NCI-H146 (cell line): ENCODE data around the gene ITIH4.
"Not testable (repeated sequence)": the region's sequence is repeated elsewhere in the genome, so short reads cannot be mapped to it uniquely, and the experiment has no call there.

Experiments
- DNase-seq: peaks from one replicate; lab custom pipeline; 2025; lab: John Stamatoyannopoulos, UW

Gene ITIH4

DNA sequence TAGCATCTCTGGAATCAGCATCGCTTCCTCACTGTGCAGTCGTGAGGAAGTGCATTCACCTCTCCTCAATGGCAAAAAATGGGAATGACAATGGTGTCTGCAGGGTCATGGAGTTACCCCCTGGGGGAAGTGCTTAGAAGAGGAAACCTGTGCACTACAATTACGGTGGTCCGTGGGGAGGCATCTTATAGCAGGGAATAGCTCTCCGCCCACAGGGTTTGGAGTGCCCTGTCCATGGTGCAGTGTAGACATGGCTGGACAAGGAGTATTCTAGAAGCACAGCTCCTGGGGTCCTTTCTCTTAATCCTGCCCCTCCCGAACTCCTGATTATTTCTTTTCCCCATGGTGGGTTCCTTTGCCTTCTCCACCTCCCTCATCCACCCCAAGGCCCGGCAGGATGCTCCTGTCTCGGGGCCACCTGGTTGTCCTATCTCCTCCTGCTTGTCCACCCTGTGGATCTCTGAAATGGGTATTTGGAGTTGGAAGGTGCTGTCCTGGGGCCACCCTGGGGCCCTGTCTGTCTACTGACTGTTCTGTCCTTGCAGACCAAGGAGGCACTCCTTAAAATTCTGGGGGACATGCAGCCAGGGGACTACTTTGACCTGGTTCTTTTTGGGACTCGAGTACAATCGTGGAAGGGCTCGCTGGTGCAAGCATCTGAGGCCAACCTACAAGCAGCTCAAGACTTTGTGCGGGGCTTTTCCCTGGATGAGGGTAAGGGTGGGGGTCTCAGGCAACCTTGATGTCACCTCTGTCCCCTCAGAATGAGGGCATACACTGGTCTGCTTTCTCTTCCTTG, 47.9 kb downstream of the ITIH4 start:
- no peak for DNase-seq

- DNase-seq, result no peak
These were observed 48.7 kb downstream of the ITIH4 start for GRCh38 chr3:52781741-52782140.

DNA sequence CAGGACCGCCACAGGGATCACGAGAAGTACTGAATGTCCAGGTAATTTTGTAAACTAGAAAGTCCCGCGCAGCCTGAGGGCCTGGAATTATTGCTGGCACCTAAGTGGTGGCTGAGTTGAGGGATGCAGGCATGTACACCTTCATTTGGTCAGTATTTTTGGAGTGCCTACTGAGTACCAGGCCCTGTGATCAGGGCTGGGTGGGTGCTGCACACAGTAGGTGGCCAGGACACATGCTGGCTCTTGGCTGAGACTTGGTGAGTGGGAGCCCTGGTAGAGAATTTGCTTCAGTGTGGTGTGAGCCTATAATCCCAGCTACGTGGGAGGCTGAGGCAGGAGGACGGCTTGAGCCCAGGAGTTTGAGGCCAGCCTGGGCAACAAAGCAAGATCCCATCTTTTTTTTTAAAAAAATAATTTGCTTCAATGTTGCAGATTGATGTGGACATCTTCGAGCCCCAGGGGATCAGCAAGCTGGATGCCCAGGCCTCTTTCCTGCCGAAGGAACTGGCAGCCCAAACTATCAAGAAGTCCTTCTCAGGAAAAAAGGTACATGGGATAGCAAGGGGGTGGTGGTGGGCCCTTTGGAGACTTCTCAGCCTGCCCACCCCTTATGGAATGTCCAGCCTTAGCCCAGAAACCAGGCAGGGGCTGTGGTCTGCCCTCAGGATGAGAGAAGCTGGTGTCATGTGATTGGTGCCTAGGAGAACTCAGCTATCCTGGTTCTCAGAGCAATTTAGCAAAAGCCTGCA, 50.5 kb downstream of the ITIH4 start:
- DNase-seq, result no peak

- DNase-seq, result no peak
These were observed 51.2 kb downstream of the ITIH4 start for GRCh38 chr3:52779011-52779836.

DNA sequence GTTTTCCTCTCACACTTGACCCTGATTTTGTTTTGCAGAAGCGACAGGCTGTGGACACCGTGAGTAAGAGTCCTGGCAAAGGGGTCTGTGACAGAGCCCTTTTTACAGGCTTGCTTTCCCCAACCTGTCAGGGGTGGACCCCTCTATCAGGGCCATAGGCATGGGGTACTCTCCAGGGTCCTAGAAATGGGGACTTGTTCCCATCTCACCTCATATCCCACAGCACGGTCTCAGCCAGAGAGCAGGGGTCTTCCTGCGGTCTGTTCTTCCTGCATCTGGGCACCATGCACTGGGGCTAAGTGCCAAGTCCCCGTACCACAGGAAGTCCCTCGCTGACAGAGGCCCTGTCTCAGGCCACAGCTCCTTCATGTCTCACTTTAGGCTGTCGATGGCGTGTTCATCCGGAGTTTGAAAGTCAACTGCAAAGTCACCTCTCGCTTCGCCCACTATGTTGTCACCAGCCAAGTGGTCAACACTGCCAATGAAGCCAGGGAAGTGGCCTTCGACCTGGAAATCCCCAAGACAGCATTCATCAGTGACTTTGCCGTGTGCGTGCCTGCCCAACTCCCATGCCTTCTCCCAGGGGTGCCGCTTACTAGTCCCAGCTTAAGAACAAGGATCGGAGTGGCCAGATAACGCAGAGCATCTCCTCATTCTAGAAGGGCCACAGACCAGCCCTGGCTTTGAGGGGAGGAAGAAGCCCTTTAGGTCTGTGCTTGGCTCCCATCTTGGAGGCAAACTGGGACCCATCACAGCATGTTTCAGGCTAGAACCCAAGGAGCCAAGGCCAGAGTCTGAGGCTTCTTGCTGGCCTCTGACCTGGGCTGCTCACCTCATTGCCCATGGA, 52.3 kb downstream of the ITIH4 start:
- no peak for DNase-seq

DNA sequence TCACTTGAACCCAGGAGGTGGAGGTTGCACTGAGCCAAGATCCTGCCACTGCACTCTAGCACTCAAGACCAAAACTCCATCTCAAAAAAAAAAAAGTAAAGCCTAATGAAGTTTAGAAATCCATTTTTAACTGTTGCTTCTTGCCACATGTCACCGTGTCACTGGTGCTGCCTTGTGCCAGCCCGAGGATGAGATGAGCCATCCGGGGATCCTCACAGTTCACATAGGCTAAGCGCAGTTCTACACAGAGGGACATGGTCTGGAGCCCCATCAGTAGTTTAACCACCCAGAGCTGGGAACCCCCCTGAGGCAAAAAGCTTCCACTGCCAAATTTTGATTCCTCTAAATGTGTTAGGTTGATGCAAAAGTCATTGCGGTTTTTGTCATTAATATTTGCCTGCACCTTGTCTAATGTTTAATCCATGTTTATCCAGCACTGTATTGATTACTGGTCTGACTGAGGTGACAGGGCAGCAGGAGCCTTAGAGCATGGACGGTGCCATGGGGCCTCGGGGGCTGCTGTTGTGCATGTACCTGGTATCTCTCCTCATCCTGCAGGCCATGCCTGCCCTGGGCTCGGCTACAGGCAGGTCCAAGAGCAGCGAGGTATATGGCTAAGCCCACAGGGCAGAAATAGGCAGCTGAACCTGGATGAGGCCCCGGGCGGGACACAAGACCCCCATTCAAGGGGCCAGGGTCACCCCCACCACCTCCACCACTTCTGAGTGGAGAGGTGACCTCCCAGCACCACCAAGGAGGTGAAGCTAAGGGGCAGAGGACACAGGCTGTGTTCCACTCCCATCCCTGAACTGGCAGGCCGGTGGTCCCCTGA, 53.1 kb downstream of the ITIH4 start, which contains the start of gene ITIH1:
TSS of gene ITIH1 (plus strand) at position 473 of the 832 bp plus-strand sequence. CDS start at position 490, 17 bp downstream.
- no peak for DNase-seq

DNA sequence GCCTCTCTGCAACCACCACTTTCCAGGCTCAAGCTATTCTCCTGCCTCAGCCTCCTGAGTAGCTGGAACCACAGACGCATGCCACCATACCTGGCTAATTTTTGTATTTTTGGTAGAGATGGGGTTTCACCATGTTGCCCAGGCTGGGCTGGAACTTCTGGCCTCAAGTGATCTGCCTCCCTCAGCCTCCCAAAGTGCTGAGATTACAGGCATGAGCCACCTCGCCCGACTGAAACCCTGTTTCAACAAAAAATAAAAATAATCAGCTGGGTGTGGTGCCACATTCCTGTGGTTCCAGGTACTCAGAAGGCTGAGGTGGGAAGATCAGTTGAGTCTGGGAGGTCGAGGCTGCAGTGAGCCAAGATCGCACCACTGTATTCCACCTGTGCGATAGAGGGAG, 54.0 kb downstream of the ITIH4 start:
- DNase-seq, result not testable (repeated sequence)

- DNase-seq, result no peak
These were observed 54.6 kb downstream of the ITIH4 start for GRCh38 chr3:52775877-52776276.

DNA sequence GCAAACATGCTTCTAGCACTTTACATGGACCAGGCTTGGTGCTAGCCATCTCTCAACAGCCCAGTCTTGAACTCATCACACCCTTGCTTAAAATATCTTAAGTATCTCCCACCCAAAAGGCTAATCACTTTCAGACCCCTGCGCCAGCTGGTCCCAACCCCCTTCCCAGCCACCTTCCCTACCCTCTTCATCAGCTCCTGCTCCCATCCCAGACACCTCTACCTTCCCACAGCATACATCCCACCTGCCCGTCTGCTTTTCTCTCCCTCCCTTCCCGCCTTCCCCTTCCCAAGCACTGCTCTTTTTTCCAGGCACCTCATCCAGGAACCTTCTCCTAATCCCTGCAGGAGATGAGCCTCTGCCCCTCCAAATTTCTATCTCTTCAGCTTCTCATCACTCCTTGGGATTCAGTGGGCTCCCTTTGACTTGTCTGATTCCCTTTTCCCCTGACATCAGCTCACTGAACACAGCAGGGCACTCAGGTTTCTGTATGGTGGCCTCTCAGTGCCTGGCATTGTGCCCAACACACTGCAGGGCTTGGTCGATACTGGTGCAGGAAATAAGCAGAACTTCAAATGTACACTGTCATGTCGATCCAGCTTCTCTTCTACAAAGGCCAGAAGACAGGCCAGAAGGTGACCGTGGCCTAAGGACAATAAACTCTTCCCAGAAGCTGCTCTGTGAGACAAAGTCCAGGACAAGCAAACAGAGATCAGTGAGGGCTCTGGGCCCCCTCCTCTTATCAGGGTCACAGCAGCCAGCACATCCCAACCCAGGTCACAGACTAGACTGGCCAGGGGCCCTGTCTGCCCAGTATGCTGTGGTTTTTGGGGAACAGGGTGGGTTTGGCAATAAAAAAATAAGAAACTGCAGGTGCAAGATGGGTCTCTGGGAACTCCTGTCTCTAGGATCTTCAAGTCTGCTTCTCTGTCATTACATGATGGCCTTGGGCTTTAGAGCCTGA, 55.3 kb downstream of the ITIH4 start:
- peak; percentile 15 for DNase-seq

- DNase-seq, result no peak
These were observed 56.3 kb downstream of the ITIH4 start for GRCh38 chr3:52774066-52774713.

GRCh38 chr3:52773361-52774065, 57.0 kb downstream of the ITIH4 start:
- no peak for DNase-seq

GRCh38 chr3:52771702-52772101, 58.8 kb downstream of the ITIH4 start:
- DNase-seq, result no peak

- DNase-seq, result peak; percentile 29
These were observed 59.2 kb downstream of the ITIH4 start for GRCh38 chr3:52771334-52771681.

DNA sequence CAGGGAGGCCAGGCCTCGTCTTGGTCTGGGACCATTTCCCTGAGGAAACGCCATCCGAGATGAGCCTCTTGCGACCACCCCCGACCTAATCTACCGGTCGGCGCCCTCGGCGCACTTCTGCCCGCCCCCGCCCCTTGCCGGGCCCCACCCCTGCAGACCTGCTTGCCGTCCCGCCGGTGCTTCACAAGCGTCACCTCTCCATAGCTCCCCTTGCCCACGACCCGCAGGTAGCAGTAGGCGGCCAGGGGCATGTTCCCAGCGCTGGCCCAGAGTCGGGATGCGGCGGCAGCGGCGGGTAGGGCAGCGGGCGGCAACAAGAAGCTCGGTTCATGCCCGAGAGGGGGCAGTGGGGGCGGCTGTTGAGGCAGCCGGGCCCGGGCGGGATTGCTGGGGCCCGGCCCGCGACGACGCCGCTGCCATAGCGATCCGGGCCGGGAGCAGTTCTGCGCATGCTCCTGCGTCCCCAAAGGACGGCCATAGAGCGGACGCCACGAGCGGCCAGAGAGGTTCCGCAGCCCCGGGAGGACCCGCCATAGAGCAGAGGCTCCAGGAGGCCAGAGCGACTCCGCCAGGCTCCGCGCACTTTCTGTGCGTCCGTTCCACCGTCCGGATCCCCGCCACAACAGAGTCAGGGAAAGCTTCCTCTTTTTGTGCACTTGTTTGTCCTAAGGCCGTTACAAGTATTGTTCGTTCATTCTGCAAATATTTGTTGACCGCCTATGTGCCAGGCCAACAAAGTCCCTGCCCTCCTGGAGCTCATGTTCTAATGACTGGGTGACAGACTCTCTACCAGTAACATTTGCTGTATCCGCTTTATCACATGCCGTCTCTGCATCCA, 59.8 kb downstream of the ITIH4 start, which contains the start of gene NEK4:
TSS of gene NEK4 (minus strand) at position 445 of the 838 bp plus-strand sequence. CDS start at position 251, 194 bp downstream.
- DNase-seq, result peak; percentile 88

DNA sequence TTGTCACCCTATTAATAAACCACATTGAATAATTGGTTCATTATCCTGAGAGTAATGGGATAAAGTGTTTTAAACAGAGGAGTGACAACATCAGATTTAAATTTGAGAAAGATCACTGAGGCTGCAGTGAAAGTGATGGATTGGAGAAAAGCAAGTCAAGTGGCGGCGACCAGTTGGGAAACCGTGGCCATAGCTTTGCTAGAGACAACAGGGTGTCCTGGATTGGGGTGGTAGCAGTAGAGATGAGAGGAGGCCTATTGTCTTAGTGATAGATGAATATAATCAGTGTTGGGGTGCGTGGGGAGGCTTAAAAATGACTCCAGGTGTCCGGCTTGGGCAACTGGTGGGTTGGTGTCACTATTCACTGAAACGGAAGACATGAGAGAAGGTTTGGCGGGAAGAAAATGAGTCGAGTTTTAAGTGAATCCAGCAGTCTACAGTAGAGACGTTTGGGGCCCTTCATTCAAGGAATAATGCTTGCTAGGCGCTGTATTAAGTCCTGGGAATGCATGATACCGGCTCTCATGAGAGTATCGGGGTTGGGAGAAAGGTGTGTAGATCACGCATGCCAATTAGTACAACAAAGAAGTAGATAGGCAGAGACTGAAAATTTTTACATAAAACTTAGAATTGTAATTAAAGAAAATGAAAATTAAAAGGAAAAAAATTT, 60.6 kb downstream of the ITIH4 start:
- no peak for DNase-seq

DNA sequence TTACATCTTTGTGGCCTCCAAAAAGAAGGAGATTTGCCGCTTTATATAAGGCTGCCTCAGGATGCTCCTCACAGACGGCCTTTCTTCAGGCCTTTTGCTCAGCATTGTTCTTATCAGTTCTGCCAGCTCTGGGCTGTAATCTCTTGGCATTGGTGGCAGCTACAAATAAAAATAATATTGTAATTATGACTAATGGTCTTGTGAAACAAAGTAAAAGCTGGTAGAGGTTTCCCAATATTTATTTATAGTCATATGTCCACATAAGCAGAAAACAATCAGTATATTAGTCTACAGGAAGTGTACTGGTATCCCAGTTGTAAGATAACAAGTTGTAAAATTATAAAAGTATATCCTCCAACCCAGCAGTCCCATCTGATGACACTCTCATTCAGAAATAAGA, 67.0 kb downstream of the ITIH4 start:
- DNase-seq, result no peak
